ENCODE data around the gene TM9SF1. TPM values are rescaled to one million over a fixed set of nuclear protein-coding genes. Genes with fewer than 3 reads are reported as not detected.
"Not testable (repeated sequence)": the region's sequence is repeated elsewhere in the genome, so short reads cannot be mapped to it uniquely, and the experiment has no call there.

Gene TM9SF1
- total RNA-seq, 1 donor from 2014 or later, result 84.1 TPM

GRCh38 chr14:24212924-24213865 lies 18.0 kb upstream of the TM9SF1 start, which contains the start of gene CHMP4A:
CHMP4A (minus strand) TSS chr14:24213488; CDS start chr14:24213439, 49 bp downstream.
- TF ChIP-seq CTCF (conservative IDR thresholded peaks at IDR 0.05; ENCODE audit: low read depth, low read length), result peak; percentile 12
- DNase-seq (ENCODE audit: low read depth), result peak; percentile 69
- peak within 1 kb of the TSS; percentile 72 for H3K4me3 ChIP-seq (ENCODE audit: low read depth, low read length)

GRCh38 chr14:24211311-24211710 lies 16.1 kb upstream of the TM9SF1 start:
- TF ChIP-seq CTCF (conservative IDR thresholded peaks at IDR 0.05; ENCODE audit: low read depth, low read length), result no peak
- DNase-seq (ENCODE audit: low read depth), result no peak
- H3K4me3 ChIP-seq (ENCODE audit: low read depth, low read length), result no peak overlapping the region

GRCh38 chr14:24207625-24208024 lies 12.4 kb upstream of the TM9SF1 start:
- TF ChIP-seq CTCF (conservative IDR thresholded peaks at IDR 0.05; ENCODE audit: low read depth, low read length), result no peak
- no peak overlapping the region for H3K4me3 ChIP-seq (ENCODE audit: low read depth, low read length)
- no peak for DNase-seq (ENCODE audit: low read depth)

- no peak for DNase-seq (ENCODE audit: low read depth)
- no peak overlapping the region for H3K4me3 ChIP-seq (ENCODE audit: low read depth, low read length)
- TF ChIP-seq CTCF (conservative IDR thresholded peaks at IDR 0.05; ENCODE audit: low read depth, low read length), result no peak
These were observed 11.9 kb upstream of the TM9SF1 start for GRCh38 chr14:24207104-24207551.

- no peak for TF ChIP-seq CTCF (conservative IDR thresholded peaks at IDR 0.05; ENCODE audit: low read depth, low read length)
- no peak overlapping the region for H3K4me3 ChIP-seq (ENCODE audit: low read depth, low read length)
- DNase-seq (ENCODE audit: low read depth), result no peak
These were observed 11.2 kb upstream of the TM9SF1 start for GRCh38 chr14:24206260-24207103.

GRCh38 chr14:24204163-24205146 lies 9.2 kb upstream of the TM9SF1 start:
- no peak for TF ChIP-seq CTCF (conservative IDR thresholded peaks at IDR 0.05; ENCODE audit: low read depth, low read length)
- no peak for DNase-seq (ENCODE audit: low read depth)
- no peak overlapping the region for H3K4me3 ChIP-seq (ENCODE audit: low read depth, low read length)

DNA sequence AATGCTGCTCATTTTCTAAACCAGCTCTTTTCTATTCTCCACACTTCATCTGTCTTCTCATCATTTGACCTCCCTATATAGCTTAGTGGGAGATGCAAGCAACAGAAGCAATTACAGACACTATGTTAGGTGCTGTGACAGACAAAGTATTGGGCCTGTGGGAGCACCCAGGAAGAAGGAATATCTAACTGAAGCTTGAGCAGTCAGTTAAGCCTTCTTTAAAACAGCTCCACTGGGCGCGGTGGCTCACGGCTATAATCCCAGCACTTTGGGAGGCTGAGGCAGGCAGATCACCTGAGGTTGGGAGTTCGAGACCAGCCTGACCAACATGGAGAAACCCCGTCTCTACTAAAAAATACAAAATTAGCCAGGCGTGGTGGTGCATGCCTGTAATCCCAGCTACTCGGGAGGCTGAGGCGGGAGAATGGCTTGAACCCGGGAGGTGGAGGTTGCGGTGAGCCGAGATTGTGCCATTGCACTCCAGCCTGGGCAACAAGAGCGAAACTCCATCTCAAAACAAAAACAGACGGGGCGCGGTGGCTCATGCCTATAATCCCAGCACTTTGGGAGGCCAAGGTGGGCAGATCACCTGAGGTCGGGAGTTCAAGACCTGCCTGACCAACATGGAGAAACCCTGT lies 8.1 kb upstream of the TM9SF1 start:
- not testable (repeated sequence) for H3K4me3 ChIP-seq (ENCODE audit: low read depth, low read length); DNase-seq (ENCODE audit: low read depth)

DNA sequence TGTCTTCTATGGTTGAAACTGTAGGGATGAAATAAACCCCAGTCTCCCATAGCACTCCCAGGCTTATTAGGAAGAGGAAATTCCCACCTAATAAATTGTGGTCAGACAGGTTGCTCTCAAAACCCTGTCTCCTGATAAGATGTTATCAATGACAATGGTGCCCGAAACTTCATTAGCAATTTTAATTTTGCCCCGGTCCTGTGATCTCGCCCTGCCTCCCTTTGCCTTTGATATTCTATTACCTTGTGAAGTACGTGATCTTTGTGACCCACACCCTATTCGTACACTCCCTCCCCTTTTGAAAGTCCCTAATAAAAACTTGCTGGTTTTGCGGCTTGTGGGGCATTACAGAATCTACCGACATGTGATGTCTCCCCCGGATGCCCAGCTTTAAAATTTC lies 7.3 kb upstream of the TM9SF1 start:
- H3K4me3 ChIP-seq (ENCODE audit: low read depth, low read length); DNase-seq (ENCODE audit: low read depth): not testable (repeated sequence)

Measured in epithelial cell of proximal tubule (primary cell).